Mammary epithelial cell (primary cell): ENCODE measurements around the gene LYRM7.

Experiments used
- EZH2 ChIP-seq: IDR thresholded peaks from 2 replicates; pipeline ENCODE4 v1.6.1; 2012; ENCODE audit warnings: low read length, inconsistent platforms, borderline replicate concordance
- TF ChIP-seq, protein P1 (sequence below), 2 donors: IDR thresholded peaks in 1 of 2; conservative IDR thresholded peaks in 1 of 2; 2 replicates each; pipeline ENCODE4 v1.5.1; 2011 to 2012; ENCODE audit warnings: inconsistent platforms in 2 of 2, low read length in 2 of 2, mild to moderate bottlenecking in 2 of 2, control low read depth in 1 of 2, low read depth in 1 of 2; ENCODE audit not compliant: insufficient read depth in 1 of 2; ENCODE audit errors: extremely low read depth in 1 of 2

DNA sequence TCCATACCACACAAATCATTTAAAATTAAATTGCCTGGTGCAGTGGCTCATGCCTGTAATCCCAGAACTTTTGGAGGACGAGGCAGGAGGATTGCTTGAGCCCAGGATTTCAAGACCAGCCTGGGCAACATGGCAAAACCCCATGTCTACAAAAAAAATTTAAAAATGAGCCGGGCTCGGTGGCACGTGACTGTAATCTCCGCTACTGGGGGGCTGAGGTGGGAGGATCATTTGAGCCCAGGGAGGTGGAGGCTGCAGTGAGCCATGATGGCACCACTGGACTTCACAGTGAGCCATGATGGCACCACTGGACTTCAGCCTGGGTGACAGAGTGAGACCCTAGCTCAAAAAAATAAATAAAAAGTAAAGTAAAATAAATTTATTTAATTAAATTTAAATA lies 40.9 kb downstream of the LYRM7 start:
- TF ChIP-seq, protein P1, sequence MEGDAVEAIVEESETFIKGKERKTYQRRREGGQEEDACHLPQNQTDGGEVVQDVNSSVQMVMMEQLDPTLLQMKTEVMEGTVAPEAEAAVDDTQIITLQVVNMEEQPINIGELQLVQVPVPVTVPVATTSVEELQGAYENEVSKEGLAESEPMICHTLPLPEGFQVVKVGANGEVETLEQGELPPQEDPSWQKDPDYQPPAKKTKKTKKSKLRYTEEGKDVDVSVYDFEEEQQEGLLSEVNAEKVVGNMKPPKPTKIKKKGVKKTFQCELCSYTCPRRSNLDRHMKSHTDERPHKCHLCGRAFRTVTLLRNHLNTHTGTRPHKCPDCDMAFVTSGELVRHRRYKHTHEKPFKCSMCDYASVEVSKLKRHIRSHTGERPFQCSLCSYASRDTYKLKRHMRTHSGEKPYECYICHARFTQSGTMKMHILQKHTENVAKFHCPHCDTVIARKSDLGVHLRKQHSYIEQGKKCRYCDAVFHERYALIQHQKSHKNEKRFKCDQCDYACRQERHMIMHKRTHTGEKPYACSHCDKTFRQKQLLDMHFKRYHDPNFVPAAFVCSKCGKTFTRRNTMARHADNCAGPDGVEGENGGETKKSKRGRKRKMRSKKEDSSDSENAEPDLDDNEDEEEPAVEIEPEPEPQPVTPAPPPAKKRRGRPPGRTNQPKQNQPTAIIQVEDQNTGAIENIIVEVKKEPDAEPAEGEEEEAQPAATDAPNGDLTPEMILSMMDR (conservative IDR thresholded peaks at IDR 0.05 in 1 of 2, IDR thresholded peaks at IDR 0.05 in 1 of 2; ENCODE audit: extremely low read depth in 1 of 2, insufficient read depth in 1 of 2, low read depth in 1 of 2, low read length in 2 of 2) = no peak
- no peak for TF ChIP-seq EZH2
